HG03439 (cell line): ENCODE results near the gene RASAL3.
"Not testable (repeated sequence)": the region's sequence is repeated elsewhere in the genome, so short reads cannot be mapped to it uniquely, and the experiment has no call there.

Experiments
- ATAC-seq: cut with Tn5 transposase; IDR thresholded peaks from one replicate; pipeline ENCODE4 v1.9.1; 2021; ENCODE audit warnings: mild to moderate bottlenecking, moderate library complexity; ENCODE audit not compliant: unreplicated experiment

RASAL3 gene

DNA sequence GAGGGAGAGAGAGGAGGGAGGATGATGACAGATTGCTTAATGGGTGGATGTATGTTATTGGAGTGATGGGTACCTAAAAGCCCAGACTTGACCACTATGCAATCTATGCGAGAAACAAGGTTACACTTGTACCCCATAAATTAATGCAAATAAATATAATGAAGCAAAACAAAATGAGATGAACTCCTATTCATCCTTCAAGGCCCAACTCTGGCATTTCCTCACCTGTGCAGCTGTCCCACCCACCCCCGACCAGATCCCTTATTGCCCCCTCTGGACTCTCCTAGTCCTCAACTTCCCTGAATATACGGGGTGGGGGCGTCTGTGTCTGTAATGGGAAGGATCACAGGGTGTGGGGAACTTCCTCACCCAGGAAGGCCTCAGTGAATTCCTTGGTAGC is 10.8 kb upstream of the RASAL3 start:
- no peak for ATAC-seq

DNA sequence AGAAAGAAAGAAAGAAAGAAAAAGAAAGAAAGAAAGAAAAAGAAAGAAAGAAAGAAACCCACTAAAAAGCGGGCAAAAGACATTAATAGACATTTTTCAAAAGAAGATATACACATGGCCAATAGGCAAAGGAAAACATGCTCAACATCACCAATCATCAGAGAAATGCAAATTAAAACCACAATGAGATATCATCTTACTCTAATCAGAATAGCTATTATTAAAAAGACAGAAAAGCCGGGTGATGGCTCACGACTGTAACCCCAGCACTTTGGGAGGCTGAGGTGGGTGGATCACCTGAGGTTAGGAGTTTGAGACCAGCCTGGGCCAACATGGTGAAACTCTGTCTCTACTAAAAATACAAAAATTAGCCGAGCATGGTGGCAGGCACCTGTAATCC is 9.5 kb upstream of the RASAL3 start:
- ATAC-seq: not testable (repeated sequence)

DNA sequence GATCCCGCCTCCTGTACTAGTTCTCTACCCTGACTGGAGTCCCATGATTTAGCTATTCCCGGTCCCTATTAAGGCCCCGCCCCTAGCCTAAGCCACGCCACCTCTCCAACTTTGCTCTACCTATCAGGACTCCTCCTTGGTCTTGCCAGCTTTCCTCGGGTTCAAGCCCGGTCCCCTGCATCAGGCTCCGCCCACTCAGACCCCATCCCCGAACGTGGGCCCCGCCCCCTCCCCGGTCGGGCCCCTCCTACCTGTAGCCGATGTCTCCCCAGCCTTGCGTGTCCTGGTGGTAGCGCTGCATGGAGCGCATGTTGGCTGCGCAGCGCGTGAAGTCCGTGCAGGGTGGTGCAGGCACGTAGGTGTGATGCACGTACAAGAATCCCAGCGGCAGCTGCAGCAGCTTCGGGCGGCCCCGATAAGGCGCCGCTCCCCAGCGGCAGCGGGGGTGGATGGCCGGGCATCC is 7.3 kb upstream of the RASAL3 start:
- no peak for ATAC-seq

DNA sequence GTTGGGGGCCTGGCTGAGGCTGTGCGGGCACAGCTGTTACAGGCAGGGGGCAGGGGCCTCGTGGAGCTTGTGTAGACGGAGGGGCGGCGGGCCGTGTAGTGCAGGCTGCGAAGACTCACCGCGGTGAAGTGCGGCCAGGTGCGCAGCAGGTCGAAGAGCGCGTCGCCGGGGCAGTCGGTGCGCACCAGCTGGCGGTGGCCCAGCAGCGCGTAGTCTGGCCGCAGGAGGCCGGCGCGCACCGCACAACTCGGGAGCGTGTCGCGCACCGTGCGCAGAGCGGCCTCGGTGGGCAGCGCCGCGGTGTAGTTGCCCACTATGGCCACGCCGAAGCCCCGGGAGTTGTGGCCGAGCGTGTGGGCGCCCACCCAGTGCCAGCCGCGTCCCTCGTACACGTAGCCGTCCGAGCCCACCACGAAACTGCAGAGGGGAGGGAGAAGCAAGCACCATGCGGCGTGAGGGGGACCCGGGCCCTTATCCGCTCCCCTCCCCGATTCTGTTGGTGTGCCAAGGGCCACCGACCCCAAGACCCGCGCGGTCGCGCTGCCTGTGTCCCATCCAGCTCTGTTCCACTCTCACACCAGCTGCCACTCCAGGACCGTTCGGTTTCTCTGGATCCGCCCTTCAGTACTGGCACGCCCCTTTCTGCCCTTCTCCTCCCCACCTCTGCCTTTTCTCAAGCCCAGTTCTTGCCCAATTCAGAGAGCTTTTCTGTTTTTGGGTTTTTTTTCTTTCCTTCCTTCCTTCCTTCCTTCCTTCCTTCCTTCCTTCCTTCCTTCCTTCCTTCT is 5.4 kb upstream of the RASAL3 start:
- no peak for ATAC-seq

DNA sequence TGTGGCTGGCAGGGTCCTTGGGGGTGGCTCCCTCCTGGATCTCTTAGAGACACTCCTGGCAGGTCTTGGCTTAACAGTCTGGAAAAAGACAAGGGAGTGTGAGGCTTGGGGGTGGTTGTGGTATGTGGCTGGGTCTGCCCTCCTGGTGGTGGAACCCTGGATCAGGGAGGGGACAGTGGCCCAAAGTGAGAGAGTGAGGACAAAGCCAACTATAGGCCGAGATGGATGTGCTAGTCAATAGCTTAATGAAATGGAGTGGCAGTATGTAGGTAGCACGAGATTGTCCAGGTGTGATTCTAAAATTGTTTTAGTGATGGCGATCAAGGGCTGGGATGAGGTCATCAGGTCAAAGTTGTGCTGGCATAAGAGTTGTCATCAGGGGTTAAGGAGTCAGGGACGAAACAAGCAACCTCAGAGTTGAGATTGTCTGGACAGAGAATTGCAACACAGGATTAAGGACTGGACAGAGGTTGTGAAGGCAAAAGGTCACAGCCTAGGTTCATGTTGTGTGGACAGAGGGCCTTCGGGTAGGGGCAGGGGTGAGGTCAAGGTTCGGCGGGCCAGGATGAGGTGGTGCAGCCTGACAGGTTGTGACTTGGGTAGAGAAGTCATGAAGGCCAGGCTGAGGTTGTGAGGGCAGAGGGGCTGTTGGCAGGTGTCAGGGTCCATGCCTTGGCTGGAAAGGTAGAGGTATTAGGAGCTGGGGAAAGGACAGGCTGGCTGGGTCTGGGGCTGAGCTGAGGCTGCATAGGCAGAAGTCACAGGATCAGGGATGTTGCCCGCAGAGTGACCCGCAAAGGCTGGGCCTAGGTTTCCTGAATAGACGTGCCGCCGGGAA is 4.5 kb upstream of the RASAL3 start:
- no peak for ATAC-seq

DNA sequence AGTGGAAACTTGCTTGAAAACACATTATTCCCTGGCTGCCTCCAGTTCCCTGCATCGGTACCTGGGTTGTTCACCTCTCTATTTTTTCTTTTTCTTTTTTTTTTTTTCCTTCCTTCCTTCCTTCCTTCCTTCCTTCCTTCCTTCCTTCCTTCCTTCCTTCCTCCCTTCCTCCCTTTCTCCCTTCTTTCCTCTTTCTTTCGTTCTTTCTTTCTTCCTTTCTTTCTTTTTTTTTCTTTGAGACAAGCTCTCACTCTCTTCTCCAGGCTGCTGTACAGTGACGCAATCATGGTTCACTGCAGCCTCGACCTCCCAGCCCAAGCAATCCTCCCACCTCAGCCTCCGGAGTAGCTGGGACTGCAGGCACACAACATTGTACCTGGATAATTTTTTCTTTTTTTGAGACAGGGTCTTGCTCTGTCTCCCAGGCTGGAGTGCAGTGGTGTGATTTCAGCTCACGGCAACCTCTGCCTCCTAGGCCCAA is 3.4 kb upstream of the RASAL3 start:
- ATAC-seq: no peak

DNA sequence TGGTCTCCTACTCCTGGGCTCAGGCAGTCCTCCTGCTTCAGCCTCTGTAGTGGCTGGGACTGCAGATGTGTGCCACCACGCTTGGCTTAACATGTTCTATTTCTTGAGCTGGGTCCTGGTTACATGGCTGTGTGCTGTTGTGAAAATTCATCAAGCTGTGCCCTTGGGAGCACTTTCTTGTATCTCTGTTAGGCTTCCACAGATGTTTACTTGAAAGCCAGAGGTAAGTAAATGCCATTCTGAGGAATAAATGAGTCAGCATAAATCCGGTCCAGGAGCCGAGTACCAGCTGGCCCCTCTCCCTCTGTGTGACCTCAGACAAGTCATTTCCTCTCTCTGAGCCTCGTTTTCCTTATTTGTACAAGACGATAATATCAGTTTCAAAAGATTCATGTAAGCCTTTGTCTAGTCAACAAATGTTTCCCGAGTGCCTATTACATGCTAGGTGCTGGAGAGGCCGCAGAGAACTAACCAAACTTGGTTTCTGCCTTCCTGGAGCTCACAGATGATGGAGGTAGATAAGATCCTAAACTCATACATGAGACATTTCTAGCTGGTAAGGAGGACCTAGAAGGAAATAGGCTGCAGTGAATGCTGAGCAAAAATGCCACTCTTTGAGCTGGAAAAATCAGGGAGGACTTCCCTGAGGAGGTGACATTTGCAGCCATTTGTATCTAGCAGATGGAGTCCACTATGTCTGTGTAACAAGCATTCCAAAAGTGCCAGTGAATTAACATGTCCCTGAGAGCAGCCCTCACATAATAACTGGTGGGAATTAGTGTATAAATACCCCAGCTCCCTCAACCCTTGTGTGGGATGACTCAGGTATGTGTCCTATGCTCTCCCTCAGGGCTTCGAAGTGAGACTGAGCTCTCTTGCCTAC is 2.7 kb upstream of the RASAL3 start:
- no peak for ATAC-seq

DNA sequence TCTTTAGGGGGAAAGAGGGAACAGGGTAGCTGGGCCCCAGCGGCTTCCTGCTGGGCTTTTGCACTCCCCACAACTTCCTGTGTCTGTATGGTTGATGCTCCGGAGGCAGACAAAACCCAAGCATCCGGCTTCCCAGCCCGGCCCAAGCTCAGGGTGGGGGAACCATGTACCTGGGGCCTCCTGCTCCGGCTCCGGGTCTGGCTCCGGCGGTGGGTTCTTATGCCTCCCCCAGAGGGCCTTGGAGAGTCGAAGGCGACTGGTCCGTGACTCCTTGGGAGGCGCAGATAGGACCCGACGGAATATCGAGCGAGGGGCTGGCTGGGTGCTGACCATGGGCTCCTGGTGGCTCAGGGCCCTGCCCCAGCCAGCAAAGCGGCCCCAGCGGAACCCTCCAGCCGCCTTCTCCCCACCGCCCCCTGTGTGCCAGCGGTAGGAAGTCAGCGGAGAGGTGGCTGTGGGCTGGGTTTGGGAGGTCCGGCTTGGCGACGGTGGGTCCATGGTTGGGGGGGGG is 428 bp downstream of the RASAL3 start:
- no peak for ATAC-seq

DNA sequence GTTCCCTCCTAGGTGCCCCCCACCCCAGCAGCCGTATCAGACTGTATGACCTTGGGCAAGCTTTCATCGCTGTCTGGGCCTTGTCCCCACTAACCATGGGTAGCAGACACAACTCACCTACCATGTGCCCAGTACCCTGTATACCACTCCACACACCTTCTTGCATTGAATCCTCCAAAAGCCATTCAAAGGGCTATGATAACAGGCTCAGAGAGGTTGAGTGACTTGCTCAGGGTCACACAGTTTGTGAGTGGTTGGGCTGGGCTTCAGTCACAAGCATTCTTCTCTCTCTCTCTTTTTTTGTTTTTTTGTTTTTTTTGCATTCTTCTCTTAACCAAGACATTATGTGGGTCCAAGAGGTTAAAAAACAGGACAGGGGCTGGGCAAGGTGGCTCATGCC is 2.6 kb downstream of the RASAL3 start:
- no peak for ATAC-seq

DNA sequence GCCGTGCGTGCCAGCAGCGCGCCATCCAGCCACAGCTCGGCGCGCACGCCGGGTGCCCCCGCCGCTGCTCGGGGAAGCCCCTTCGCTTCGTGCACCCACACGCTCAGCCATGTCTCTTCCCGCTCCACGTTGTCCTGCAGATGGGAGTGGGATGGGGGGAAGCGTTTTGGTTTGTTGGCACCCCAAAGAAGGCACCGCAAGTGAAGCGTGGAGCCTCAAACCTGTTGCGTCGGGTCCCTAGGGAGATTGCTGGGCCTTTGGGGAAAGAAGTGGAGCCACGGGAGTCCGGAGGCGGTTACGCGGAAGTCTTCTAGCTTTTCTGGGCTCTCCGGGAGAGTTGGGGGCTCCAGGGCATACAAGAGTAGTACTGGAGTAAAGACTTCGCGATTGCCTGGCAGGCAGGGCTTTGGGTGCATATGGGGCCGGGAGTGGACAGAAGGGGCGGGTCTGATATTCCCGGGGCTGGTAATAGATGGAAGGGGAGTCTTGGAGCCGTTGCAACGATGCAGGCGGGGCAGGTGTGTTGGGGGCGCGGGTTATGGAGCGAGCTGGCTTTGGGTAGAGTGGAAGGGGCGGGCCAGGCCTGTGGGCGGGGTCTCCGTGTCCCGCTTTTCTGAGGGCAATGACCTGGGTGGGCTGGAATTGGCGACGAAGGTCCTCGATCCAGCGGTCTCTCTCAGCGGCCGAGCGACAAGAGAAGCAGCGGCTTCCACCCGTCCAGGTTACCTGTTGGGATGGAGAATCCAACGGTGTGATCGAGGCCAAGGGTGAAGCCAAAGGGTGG is 6.5 kb downstream of the RASAL3 start:
- no peak for ATAC-seq

DNA sequence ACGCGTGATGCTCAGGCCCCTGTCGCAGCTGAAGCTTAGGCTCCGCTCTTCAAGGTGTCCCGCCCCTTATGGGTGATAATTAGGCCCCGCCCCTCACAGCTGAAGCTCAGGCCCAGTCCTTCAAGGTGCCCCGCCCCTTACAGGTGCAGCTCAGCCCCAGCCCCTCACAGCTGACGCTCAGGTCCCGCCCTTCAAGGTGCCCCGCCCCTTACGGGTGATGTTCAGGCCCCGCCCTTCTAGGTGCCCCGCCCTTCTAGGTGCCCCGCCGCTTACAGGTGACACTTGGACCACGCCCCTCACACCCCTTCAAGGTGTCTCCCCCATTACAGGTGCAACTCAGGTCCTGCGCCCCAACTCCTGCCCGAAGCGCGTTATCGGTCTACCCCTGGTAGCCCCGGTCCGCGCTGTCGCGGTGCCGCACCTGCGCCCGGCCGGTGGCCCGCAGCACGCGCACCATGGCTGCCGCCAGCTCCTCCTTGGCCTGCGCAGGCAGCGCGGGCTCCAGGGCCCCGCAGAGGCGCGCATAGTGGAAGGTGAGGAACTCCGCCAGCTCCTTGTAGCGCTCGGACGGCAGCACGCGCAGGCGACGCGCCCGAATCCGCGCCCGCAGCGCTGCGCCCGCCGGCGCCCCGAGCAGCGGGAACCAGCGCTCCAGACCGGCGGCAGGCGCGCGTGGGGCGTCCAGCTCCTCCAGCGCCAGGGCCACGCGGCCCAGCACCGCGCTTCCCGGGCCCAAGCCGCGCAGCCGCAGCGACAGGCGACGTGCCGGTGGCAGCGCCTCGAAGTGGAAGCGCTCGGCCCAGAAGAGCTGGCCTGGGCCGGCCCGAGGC is 7.3 kb downstream of the RASAL3 start:
- ATAC-seq: no peak

DNA sequence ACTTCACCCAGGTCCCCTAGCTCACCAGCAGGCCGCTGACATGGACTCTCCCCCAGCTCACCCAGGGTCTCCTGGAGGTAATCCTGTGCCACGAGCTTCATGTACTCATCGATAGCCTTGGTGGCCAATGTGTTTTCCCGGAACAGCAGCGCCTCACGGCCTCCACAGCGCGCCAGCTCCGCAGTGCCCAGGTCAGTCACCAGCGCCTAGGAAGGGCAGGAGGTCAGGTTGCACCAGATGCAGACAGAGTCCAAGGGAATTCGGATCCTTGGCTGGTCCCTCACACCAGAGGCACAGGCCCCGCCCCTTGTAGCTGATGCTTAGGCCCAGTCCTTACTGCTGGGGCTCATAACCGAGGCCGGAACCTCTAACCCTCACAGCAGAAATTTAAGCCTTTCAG is 7.9 kb downstream of the RASAL3 start:
- ATAC-seq: no peak

DNA sequence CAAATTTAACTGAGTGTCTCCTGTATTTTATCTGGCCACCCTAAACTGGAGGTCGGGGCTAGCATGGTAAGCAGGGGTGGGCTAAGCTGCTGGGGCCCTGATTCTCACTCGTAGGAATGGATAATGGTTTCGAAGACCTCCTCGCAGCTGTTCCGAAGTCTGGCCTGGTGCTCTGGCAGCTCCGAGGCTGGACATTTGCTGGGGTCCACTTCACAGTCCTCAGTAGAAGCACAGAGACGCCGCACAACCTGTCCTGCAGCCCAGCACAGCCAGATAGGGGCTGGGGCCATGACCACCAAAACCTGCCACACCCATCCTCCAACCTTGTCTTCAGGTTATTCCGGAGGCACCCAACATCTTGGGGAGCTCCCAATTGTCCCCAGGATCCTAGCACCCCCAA is 8.3 kb downstream of the RASAL3 start:
- ATAC-seq: no peak

DNA sequence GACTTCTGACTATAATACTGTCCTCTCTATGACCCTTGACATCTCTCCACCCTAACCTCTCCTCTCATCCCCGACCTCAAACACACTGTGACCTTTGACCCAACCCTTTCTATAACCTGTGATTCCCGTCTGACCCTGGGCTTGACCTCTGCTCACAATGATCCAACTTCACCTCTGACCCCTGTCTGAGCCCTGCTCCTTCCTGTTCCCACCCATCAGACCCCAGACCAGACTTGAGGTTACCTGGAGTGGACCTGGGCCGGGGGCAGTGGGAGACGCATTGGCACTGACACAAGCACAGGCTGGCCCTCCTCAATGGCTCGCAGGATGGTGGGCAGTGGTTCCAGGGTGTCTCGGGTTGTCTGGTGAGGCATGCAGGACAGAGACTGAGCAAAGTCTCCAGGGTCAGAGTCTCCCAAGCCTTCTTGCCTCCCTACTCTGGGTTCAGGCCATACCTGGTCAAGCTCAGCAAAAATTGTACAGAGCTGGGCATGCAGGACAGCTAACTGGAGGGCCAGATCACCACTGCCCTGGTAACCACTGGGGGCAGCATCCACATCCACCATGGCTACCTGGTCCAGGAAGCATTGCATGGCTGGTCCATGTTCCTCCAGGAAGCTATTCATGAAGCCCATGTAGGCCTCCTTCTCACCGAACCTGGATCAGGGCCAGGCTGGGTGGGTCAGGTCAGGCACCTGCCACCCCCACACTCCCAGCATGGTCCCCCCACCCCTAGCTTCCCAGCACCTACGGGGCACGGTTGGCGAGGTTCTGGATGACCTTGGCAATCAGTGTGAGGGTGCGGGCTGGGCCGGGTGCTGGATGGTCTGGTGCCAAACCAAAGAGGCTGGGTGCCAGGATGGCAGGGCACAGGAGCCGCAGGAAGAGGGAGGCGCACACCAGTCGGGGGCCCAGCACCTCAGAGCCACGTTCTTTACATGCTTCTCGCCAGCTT is 10.2 kb downstream of the RASAL3 start:
- ATAC-seq: no peak

DNA sequence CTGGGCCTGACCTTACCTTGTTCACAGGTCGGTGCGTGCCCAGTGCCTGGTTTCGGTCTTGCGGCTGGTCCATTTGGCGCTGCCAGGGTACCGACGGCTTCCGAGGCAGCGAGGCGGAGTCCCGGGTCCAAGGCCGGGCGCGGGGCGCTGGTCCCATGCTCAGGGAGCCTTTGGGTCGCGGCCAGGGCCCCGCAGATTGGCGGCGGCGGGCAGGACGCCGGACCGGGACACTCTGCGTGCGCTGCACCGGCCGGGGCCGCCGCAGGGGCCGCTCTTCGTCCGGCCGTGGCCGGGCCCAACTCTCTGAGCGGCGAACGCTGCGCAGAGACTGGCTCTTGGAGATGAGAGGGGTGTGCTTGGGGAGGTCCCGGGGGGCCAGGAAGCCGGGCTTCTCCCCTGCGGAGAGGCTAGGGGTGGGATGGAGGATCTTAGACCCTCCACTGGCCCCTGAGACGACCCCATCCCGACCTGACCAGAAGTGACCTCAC is 11.2 kb downstream of the RASAL3 start:
- no peak for ATAC-seq

DNA sequence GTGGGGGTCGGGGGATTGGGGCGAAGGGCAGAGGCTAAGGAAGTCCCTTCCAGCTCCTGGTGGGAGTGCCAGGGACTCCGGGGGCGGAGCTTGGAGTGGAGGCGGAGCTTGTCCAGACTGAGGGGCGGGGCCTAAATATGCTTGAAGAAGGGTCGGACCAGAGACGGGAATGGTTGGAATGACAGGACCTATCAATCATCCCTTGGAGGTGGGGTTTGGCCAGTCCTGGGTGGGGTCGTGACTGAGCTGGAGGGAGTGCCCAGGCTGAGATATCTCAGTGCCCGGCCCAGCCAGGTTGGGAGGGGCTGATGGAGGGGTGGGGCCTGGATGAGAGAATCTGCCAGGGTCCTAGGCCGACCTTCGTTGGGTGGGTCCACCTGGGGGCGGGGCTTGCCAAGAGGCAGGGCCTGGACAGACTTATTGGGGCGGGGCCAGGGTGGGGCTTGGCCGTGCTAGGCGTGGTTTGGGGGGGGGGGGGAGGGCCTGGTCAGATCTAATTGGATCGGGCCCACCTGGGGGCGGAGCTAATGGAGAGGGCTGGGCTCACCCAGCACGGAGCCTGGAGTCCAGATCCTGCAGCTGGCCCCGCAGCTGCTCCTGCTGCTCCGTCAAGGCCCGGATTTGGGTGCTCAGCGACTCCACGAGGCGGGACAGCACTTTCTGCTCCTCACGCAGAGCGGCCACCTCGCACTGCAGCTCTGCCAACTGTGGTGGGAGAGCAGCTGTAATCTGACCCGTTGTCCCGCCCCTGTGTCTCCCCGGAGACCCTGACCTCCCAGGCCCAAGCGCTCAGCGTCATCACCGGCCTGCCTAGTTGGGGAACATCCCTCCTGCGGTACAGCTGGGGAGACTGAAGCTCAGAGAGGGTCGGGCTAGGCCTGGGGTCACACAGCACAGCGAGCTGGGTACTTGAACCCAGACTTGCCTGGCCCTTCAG is 12.0 kb downstream of the RASAL3 start:
- no peak for ATAC-seq

DNA sequence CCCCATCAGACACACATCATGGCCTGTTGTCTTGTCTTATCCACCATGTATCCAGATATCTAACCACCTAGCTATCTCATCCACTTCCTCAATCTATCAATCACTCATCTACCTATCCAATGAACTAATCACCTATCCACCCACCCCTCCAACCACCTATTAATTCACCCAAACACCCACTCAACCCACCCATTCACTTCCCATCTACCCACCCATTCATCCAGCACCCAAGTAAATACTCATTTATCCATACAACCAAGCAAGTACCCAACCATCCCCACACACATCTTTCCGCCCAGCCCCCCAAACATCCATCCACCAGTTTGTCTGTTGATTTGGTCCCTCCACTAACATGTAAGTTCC is 13.8 kb downstream of the RASAL3 start:
- no peak for ATAC-seq
